Astrocyte of the cerebellum (primary cell): ENCODE measurements around the gene SH3RF3.
"Not testable (repeated sequence)": the region's sequence is repeated elsewhere in the genome, so short reads cannot be mapped to it uniquely, and the experiment has no call there.

ENCODE experiments used
- DNase-seq: peaks from one replicate; pipeline ENCODE4 v3.0.0-alpha.2; 2011; ENCODE audit warnings: low read depth
- H3K4me3 ChIP-seq: 2 replicates; pipeline ENCODE4 v1.5.1; 2011; ENCODE audit warnings: mild to moderate bottlenecking, low read depth, low read length, moderate library complexity
- CTCF ChIP-seq: IDR thresholded peaks from 2 replicates; pipeline ENCODE4 v1.5.1; 2012; ENCODE audit warnings: low read length, low read depth, moderate library complexity, mild to moderate bottlenecking; ENCODE audit errors: missing control alignments
- in situ Hi-C: cut with HindIII; loops from 2 replicates; pipeline ENCODE4 v1.10.0; 2017; ENCODE audit warnings: low sequenced_read_pairs

The SH3RF3 gene

GRCh38 chr2:109159096-109159495 is 30.1 kb downstream of the SH3RF3 start:
- TF ChIP-seq CTCF, result no peak
- H3K4me3 ChIP-seq, result no peak overlapping the region
- DNase-seq, result no peak
- in situ Hi-C loops, result no loop called here

- in situ Hi-C loops, result no loop called here
- no peak for DNase-seq
- no peak overlapping the region for H3K4me3 ChIP-seq
- no peak for TF ChIP-seq CTCF
These were observed 31.9 kb downstream of the SH3RF3 start for GRCh38 chr2:109160714-109161440.

DNA sequence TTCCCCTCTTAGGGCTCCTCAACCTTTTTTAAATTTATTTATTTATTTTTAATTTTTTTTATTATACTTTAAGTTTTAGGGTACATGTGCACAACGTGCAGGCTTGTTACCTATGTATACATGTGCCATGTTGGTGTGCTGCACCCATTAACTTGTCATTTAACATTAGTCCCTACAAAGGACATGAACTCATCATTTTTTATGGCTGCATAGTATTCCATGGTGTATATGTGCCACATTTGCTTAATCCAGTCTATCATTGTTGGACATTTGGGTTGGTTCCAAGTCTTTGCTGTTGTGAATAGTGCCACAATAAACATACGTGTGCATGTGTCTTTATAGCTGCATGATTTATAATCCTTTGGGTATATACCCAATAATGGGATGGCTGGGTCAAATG is 33.4 kb downstream of the SH3RF3 start:
- DNase-seq, H3K4me3 ChIP-seq, in situ Hi-C loops: not testable (repeated sequence)

GRCh38 chr2:109162999-109163398 is 34.0 kb downstream of the SH3RF3 start:
- peak; percentile 86 for DNase-seq
- in situ Hi-C loops, result no loop called here
- H3K4me3 ChIP-seq, result no peak overlapping the region
- TF ChIP-seq CTCF, result peak; percentile 25

DNA sequence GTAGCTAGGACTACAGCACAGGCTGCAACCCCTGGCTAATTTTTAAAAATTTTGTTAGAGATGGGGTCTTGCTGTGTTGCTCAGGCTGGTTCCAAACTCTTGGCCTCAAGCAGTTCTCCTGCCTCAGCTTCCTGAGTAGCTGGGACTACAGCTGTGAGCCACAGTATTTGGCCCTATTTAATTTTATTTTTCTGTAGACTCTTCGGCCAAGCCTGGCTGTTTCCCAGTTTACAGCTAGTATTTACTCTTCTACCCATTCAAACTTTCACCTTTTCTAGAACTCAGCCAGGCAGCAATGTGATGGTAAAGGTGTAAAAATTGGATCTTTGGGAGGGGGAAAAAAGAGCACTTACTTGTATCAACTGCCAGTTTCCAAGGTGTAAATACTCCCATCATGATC is 35.3 kb downstream of the SH3RF3 start:
- no peak for TF ChIP-seq CTCF
- DNase-seq, result no peak
- H3K4me3 ChIP-seq, result no peak overlapping the region
- in situ Hi-C loops, result no loop called here

- TF ChIP-seq CTCF, result no peak
- in situ Hi-C loops, result no loop called here
- no peak overlapping the region for H3K4me3 ChIP-seq
- peak; percentile 67 for DNase-seq
These were observed 35.8 kb downstream of the SH3RF3 start for GRCh38 chr2:109164739-109165221.

DNA sequence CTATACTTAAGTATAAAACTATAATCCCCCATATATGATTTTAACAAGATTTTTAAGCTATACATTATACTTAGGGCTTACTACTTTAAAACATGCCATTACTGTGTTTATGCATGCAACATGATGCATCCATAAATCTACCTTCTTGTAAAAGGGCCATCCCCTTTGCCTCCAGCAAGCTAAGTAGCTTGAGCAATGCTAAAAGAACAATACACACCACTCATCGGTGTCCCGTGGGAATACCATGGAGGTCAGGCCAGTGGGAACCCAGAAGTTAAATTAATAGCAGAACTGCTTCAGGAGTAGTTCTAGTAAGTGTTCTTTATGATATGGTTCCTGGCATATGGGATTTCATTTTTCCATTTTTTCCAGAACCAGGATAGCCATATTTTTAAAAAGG is 37.8 kb downstream of the SH3RF3 start:
- in situ Hi-C loops, result no loop called here
- DNase-seq, result no peak
- no peak for TF ChIP-seq CTCF
- H3K4me3 ChIP-seq, result no peak overlapping the region
